ENCODE data around the gene GAS7. TPM values are rescaled to one million over a fixed set of nuclear protein-coding genes. Genes with fewer than 3 reads are reported as not detected.

Gene GAS7
- total RNA-seq, 1 donor from 2014 or later, result 8.5 TPM

- TF ChIP-seq EZH2 (IDR thresholded peaks at IDR 0.05; ENCODE audit: insufficient read depth, low read length), result no peak
- no peak for TF ChIP-seq CTCF (IDR thresholded peaks at IDR 0.05; ENCODE audit: insufficient read depth, low read depth, low read length)
- Histone ChIP-seq H3K9me3 (ENCODE audit: insufficient read depth, low read depth, low read length) (no peaks in the 10 kb centered on the region), H4K20me1 (ENCODE audit: insufficient read depth, low read length) (no peaks in the 10 kb centered on the region), H3K27ac (ENCODE audit: low read depth, low read length) (no peak overlapping the region), H3K9ac (ENCODE audit: low read length) (no peak overlapping the region), H2AFZ (ENCODE audit: low read depth, low read length) (no peak overlapping the region), H3K36me3 (ENCODE audit: insufficient read depth, low read length) (no peaks in the 10 kb centered on the region), H3K4me1 (ENCODE audit: insufficient read depth, low read length) (peaks cover 26% of the 10 kb centered on the region), H3K27me3 (ENCODE audit: insufficient read depth, low read length) (no peaks in the 10 kb centered on the region), H3K79me2 (ENCODE audit: insufficient read depth, low read length) (no peaks in the 10 kb centered on the region), H3K4me2 (ENCODE audit: low read length) (no peak overlapping the region), H3K4me3 (ENCODE audit: insufficient read depth, low read depth, low read length) (no peak overlapping the region)
- H3K27ac Mint-ChIP-seq (ENCODE audit: unreplicated experiment), result no peak overlapping the region
- no peaks in the 10 kb centered on the region for H3K27me3 Mint-ChIP-seq (ENCODE audit: low read depth, unreplicated experiment)
- no peaks in the 10 kb centered on the region for H3K9me3 Mint-ChIP-seq (ENCODE audit: unreplicated experiment)
- FAIRE-seq, result no peak
- peaks cover 36% of the 10 kb centered on the region for H3K4me1 Mint-ChIP-seq (ENCODE audit: low read depth, unreplicated experiment)
- no peaks in the 10 kb centered on the region for H3K36me3 Mint-ChIP-seq (ENCODE audit: low read depth, unreplicated experiment)
- DNase-seq (ENCODE audit: low read depth), result no peak
- peak overlapping the region; percentile 30 for H3K4me3 Mint-ChIP-seq (ENCODE audit: unreplicated experiment)
These were observed 72.7 kb downstream of the GAS7 start for GRCh38 chr17:10125531-10126275.

- Mint-ChIP-seq H3K4me1 (ENCODE audit: low read depth, unreplicated experiment) (peaks cover 36% of the 10 kb centered on the region), H3K4me3 (ENCODE audit: unreplicated experiment) (no peak overlapping the region), H3K27ac (ENCODE audit: unreplicated experiment) (no peak overlapping the region), H3K36me3 (ENCODE audit: low read depth, unreplicated experiment) (no peaks in the 10 kb centered on the region), H3K9me3 (ENCODE audit: unreplicated experiment) (no peaks in the 10 kb centered on the region), H3K27me3 (ENCODE audit: low read depth, unreplicated experiment) (no peaks in the 10 kb centered on the region)
- Histone ChIP-seq H3K27me3 (ENCODE audit: insufficient read depth, low read length) (no peaks in the 10 kb centered on the region), H3K4me2 (ENCODE audit: low read length) (no peak overlapping the region), H3K9me3 (ENCODE audit: insufficient read depth, low read depth, low read length) (no peaks in the 10 kb centered on the region), H4K20me1 (ENCODE audit: insufficient read depth, low read length) (no peaks in the 10 kb centered on the region), H3K79me2 (ENCODE audit: insufficient read depth, low read length) (no peaks in the 10 kb centered on the region), H2AFZ (ENCODE audit: low read depth, low read length) (no peak overlapping the region), H3K9ac (ENCODE audit: low read length) (no peak overlapping the region), H3K27ac (ENCODE audit: low read depth, low read length) (no peak overlapping the region), H3K4me3 (ENCODE audit: insufficient read depth, low read depth, low read length) (no peak overlapping the region), H3K4me1 (ENCODE audit: insufficient read depth, low read length) (peaks cover 22% of the 10 kb centered on the region), H3K36me3 (ENCODE audit: insufficient read depth, low read length) (no peaks in the 10 kb centered on the region)
- DNase-seq (ENCODE audit: low read depth) (no peak), FAIRE-seq (no peak)
- no peak for TF ChIP-seq CTCF (IDR thresholded peaks at IDR 0.05; ENCODE audit: insufficient read depth, low read depth, low read length)
- no peak for TF ChIP-seq EZH2 (IDR thresholded peaks at IDR 0.05; ENCODE audit: insufficient read depth, low read length)
These were observed 75.3 kb downstream of the GAS7 start for GRCh38 chr17:10123093-10123492.
